ENCODE data around the gene MAML3. TPM values are rescaled to one million over a fixed set of nuclear protein-coding genes. Genes with fewer than 3 reads are reported as not detected.

Gene MAML3
- total RNA-seq, 2 donors from 2014 or later, result 29.2 to 32.2 TPM

- H3K27ac ChIP-seq (ENCODE audit: low read depth, low read length), result no peak overlapping the region
These were observed 53.2 kb downstream of the MAML3 start for GRCh38 chr4:140100771-140101170.

GRCh38 chr4:140099983-140100382 is 54.0 kb downstream of the MAML3 start:
- Mint-ChIP-seq H3K27ac (no peak overlapping the region), H3K9me3 (no peaks in the 10 kb centered on the region), H3K36me3 (ENCODE audit: low read depth) (peaks cover 10% of the 10 kb centered on the region), H3K27me3 (ENCODE audit: insufficient read depth) (no peaks in the 10 kb centered on the region), H3K4me3 (no peak overlapping the region), H3K4me1 (peaks cover 37% of the 10 kb centered on the region)
- H3K36me3 ChIP-seq (ENCODE audit: control insufficient read depth, insufficient read depth, low read length), result peaks cover 12% of the 10 kb centered on the region
- no peak for TF ChIP-seq CTCF (conservative IDR thresholded peaks at IDR 0.05)
- no peak overlapping the region for H3K9ac ChIP-seq (ENCODE audit: extremely low read depth, low read length, poor library complexity, severe bottlenecking)
- H3K9me3 ChIP-seq (ENCODE audit: control insufficient read depth, low read length), result no peaks in the 10 kb centered on the region
- no peak overlapping the region for H3K27ac ChIP-seq (ENCODE audit: low read depth, low read length)
- H3K4me1 ChIP-seq (ENCODE audit: control insufficient read depth, insufficient read depth, low read length), result peaks cover 6% of the 10 kb centered on the region
- no peak overlapping the region for H3K4me3 ChIP-seq (ENCODE audit: low read length)
- no peaks in the 10 kb centered on the region for H3K27me3 ChIP-seq (ENCODE audit: control insufficient read depth, insufficient read depth, low read length, poor library complexity, severe bottlenecking)
- peak; percentile 60 for DNase-seq
- WGBS, 2 experiments (ENCODE audit: insufficient coverage in 1 of 2, insufficient read length in 1 of 2), result 71 to 83% methylated on average over 3 to 7 of the region's 7 CpGs

More at GRCh38 chr4:140100771-140101170, 53.2 kb downstream of the MAML3 start:
- H3K27me3 Mint-ChIP-seq (ENCODE audit: insufficient read depth), result no peaks in the 10 kb centered on the region
- H3K9ac ChIP-seq (ENCODE audit: extremely low read depth, low read length, poor library complexity, severe bottlenecking), result no peak overlapping the region
- H3K4me3 ChIP-seq (ENCODE audit: low read length), result no peak overlapping the region
- no peak for TF ChIP-seq CTCF (conservative IDR thresholded peaks at IDR 0.05)
- 100% methylated on average over 1 to 3 of the region's 3 CpGs for WGBS, 2 experiments (ENCODE audit: insufficient coverage in 1 of 2, insufficient read length in 1 of 2)
- H3K27ac Mint-ChIP-seq, result no peak overlapping the region
- DNase-seq, result no peak
- no peaks in the 10 kb centered on the region for H3K27me3 ChIP-seq (ENCODE audit: control insufficient read depth, insufficient read depth, low read length, poor library complexity, severe bottlenecking)
- peaks cover 6% of the 10 kb centered on the region for H3K4me1 ChIP-seq (ENCODE audit: control insufficient read depth, insufficient read depth, low read length)
- H3K9me3 Mint-ChIP-seq, result no peaks in the 10 kb centered on the region
- H3K4me3 Mint-ChIP-seq, result no peak overlapping the region
- peaks cover 10% of the 10 kb centered on the region for H3K36me3 Mint-ChIP-seq (ENCODE audit: low read depth)
- peaks cover 29% of the 10 kb centered on the region for H3K4me1 Mint-ChIP-seq
- peaks cover 12% of the 10 kb centered on the region for H3K36me3 ChIP-seq (ENCODE audit: control insufficient read depth, insufficient read depth, low read length)
- H3K9me3 ChIP-seq (ENCODE audit: control insufficient read depth, low read length), result no peaks in the 10 kb centered on the region

GRCh38 chr4:140098455-140099160 is 55.4 kb downstream of the MAML3 start:
- WGBS, 2 experiments (ENCODE audit: insufficient coverage in 1 of 2, insufficient read length in 1 of 2), result 89 to 95% methylated on average over 4 to 7 of the region's 7 CpGs
- H3K9me3 ChIP-seq (ENCODE audit: control insufficient read depth, low read length), result no peaks in the 10 kb centered on the region
- H3K36me3 ChIP-seq (ENCODE audit: control insufficient read depth, insufficient read depth, low read length), result peaks cover 8% of the 10 kb centered on the region
- no peak overlapping the region for H3K27ac Mint-ChIP-seq
- no peak for TF ChIP-seq CTCF (conservative IDR thresholded peaks at IDR 0.05)
- no peak overlapping the region for H3K27ac ChIP-seq (ENCODE audit: low read depth, low read length)
- no peak overlapping the region for H3K4me3 Mint-ChIP-seq
- H3K9ac ChIP-seq (ENCODE audit: extremely low read depth, low read length, poor library complexity, severe bottlenecking), result no peak overlapping the region
- no peaks in the 10 kb centered on the region for H3K27me3 Mint-ChIP-seq (ENCODE audit: insufficient read depth)
- DNase-seq, result no peak
- peaks cover 10% of the 10 kb centered on the region for H3K36me3 Mint-ChIP-seq (ENCODE audit: low read depth)
- no peak overlapping the region for H3K4me3 ChIP-seq (ENCODE audit: low read length)
- no peaks in the 10 kb centered on the region for H3K9me3 Mint-ChIP-seq
- H3K27me3 ChIP-seq (ENCODE audit: control insufficient read depth, insufficient read depth, low read length, poor library complexity, severe bottlenecking), result no peaks in the 10 kb centered on the region
- peaks cover 20% of the 10 kb centered on the region for H3K4me1 ChIP-seq (ENCODE audit: control insufficient read depth, insufficient read depth, low read length)
- peaks cover 51% of the 10 kb centered on the region for H3K4me1 Mint-ChIP-seq
